T-cell (primary cell): ENCODE data around the gene ASAP2. TPM values are rescaled to one million over a fixed set of nuclear protein-coding genes. Genes with fewer than 3 reads are reported as not detected.

Experiments used
- ATAC-seq, 4 experiments: fragments of 200-7000 bp in 3 of 4; fragments of 150-1000 bp in 1 of 4; cut with Tn5 transposase; replicated peaks in 1 of 4; 1 replicate in 3 of 4; 2 replicates in 1 of 4; pipeline ENCODE4 v1.10.0; 2021; ENCODE audit warnings: moderate library complexity in 3 of 4, mild to moderate bottlenecking in 2 of 4, moderate number of reproducible peaks in 1 of 4
- CTCF ChIA-PET, 2 donors: fragments of 300-600 bp; sonication (Branson Sonifier 250); formaldehyde crosslinking; loops; one replicate each; lab custom pipeline; 2022; ENCODE audit warnings: antibody characterized with exemption in 2 of 2; lab: Charles Lee
- POLR2A ChIA-PET, 2 donors: fragments of 300-600 bp; sonication (Branson Sonifier 250); formaldehyde crosslinking; loops; one replicate each; lab custom pipeline; 2022; ENCODE audit warnings: antibody characterized with exemption in 2 of 2; lab: Charles Lee
- DNase-seq, 35 experiments: peaks; one replicate each; pipeline versions ENCODE4 v3.0.0 to v3.0.0-alpha.2; 2013 to 2023
- H3K27ac ChIP-seq: one replicate; pipeline ENCODE4 v1.5.1; 2013; ENCODE audit warnings: low read length
- H3K27me3 ChIP-seq, 2 experiments: replicated peaks in 1 of 2; 1 replicate in 1 of 2; 2 replicates in 1 of 2; pipeline versions ENCODE4 v1.6.1 to v1.7.0; 2013; ENCODE audit warnings: low read length in 1 of 2, mixed read lengths in 1 of 2; ENCODE audit not compliant: control insufficient read depth in 2 of 2, insufficient read depth in 2 of 2; ENCODE audit errors: extremely low read depth in 1 of 2
- H3K36me3 ChIP-seq, 2 donors: 1 replicate in 1 of 2; 2 replicates in 1 of 2; pipeline versions ENCODE4 v1.6.1 to v1.7.0; 2013; ENCODE audit warnings: low read length in 1 of 2; ENCODE audit not compliant: control insufficient read depth in 2 of 2, insufficient read depth in 1 of 2; ENCODE audit errors: extremely low read depth in 1 of 2
- H3K4me1 ChIP-seq, 2 experiments: 1 replicate in 1 of 2; 2 replicates in 1 of 2; pipeline versions ENCODE4 v1.6.1 to v1.7.0; 2013; ENCODE audit warnings: low read length in 2 of 2, mixed read lengths in 1 of 2; ENCODE audit not compliant: insufficient read depth in 2 of 2, control insufficient read depth in 1 of 2; ENCODE audit errors: extremely low read depth in 1 of 2
- H3K4me3 ChIP-seq, 2 donors: 1 replicate in 1 of 2; 2 replicates in 1 of 2; pipeline versions ENCODE4 v1.5.1 to v1.7.0; 2013; ENCODE audit warnings: mild to moderate bottlenecking in 2 of 2, low read length in 1 of 2, moderate library complexity in 1 of 2; ENCODE audit not compliant: control insufficient read depth in 1 of 2; ENCODE audit errors: extremely low read depth in 1 of 2
- H3K9me3 ChIP-seq: 2 replicates; pipeline ENCODE4 v1.7.0; 2013
- H3K27ac Mint-ChIP-seq, 2 donors: one replicate each; pipeline ENCODE4 v1.8.0; 2020 to 2021; ENCODE audit warnings: mild to moderate bottlenecking in 2 of 2, mixed read lengths in 2 of 2
- H3K27me3 Mint-ChIP-seq, 2 donors: one replicate each; pipeline ENCODE4 v1.8.0; 2021 to 2022; ENCODE audit warnings: mixed read lengths in 2 of 2
- H3K36me3 Mint-ChIP-seq: one replicate; pipeline ENCODE4 v1.8.0; 2021; ENCODE audit warnings: mixed read lengths
- H3K4me1 Mint-ChIP-seq, 3 donors: one replicate each; pipeline ENCODE4 v1.8.0; 2020 to 2022; ENCODE audit warnings: mixed read lengths in 3 of 3, mild to moderate bottlenecking in 1 of 3
- H3K4me3 Mint-ChIP-seq, 3 donors: one replicate each; pipeline ENCODE4 v1.8.0; 2020 to 2022; ENCODE audit warnings: mild to moderate bottlenecking in 3 of 3, mixed read lengths in 3 of 3, moderate library complexity in 3 of 3
- H3K9me3 Mint-ChIP-seq, 3 donors: one replicate each; pipeline ENCODE4 v1.8.0; 2020 to 2022; ENCODE audit warnings: mixed read lengths in 3 of 3
- WGBS: methylation state at CpG from one replicate; pipeline ENCODE4 v1.1.5; 2013; ENCODE audit warnings: missing lambda C conversion rate; ENCODE audit not compliant: insufficient coverage; 5-methylcytosine and 5-hydroxymethylcytosine counted together
- total RNA-seq, 35 experiments: library from RNA in 6 of 35; stranded (reverse) in 6 of 35; fragments of 120-200 nt in 1 of 35; gene quantifications; one replicate each; pipeline versions ENCODE4 v1.2.1 to v1.2.4 and lab custom pipeline; 2013 to 2026

Gene ASAP2
- total RNA-seq, 5 donors from 2014 or later (not counting 1 experiment from before 2014, with no cell fraction given): 0.10 to 0.38 (median 0.27) TPM; not detected in 1

- H3K27ac Mint-ChIP-seq: no peak overlapping the region
- no peaks in the 10 kb centered on the region for H3K36me3 ChIP-seq
- ATAC-seq: no peak
- no peak for DNase-seq
- no peaks in the 10 kb centered on the region for H3K4me1 ChIP-seq
- no peak overlapping the region for H3K27ac ChIP-seq
- H3K9me3 Mint-ChIP-seq: peaks cover 0 to 8% (median 4%) of the 10 kb centered on the region in 3 donors
- no peaks in the 10 kb centered on the region for H3K4me1 Mint-ChIP-seq
- peaks cover 11 to 14% of the 10 kb centered on the region in 2 donors for H3K27me3 Mint-ChIP-seq
- POLR2A ChIA-PET: interaction anchor here in 1 of 2 donors (0.6 kb wide), 1 partner anchor 232 kb away, joined by 6 read pairs; no protein-coding TSS in a partner anchor
- H3K4me3 Mint-ChIP-seq: no peak overlapping the region
- H3K4me3 ChIP-seq: no peak overlapping the region
- CTCF ChIA-PET: no interaction called here
- H3K27me3 ChIP-seq: peaks cover 0 to 11% of the 10 kb centered on the region in 2 experiments
- WGBS: 35% methylated on average over 2 of the region's 5 CpGs
- H3K9me3 ChIP-seq: no peaks in the 10 kb centered on the region
- H3K36me3 Mint-ChIP-seq: no peaks in the 10 kb centered on the region
These were observed 64.5 kb downstream of the ASAP2 start for GRCh38 chr2:9271091-9271490.

GRCh38 chr2:9271691-9272090 is 65.1 kb downstream of the ASAP2 start:
- H3K4me1 ChIP-seq: no peaks in the 10 kb centered on the region
- peaks cover 11 to 15% of the 10 kb centered on the region in 2 donors for H3K27me3 Mint-ChIP-seq
- H3K4me1 Mint-ChIP-seq: no peaks in the 10 kb centered on the region
- no peak for ATAC-seq
- no peaks in the 10 kb centered on the region for H3K9me3 ChIP-seq
- no peak for DNase-seq
- H3K27me3 ChIP-seq: peaks cover 0 to 9% of the 10 kb centered on the region in 2 experiments
- peaks cover 0 to 8% (median 4%) of the 10 kb centered on the region in 3 donors for H3K9me3 Mint-ChIP-seq
- H3K36me3 ChIP-seq: no peaks in the 10 kb centered on the region
- no CpG with 5 or more reads among the region's 5 CpGs for WGBS
- H3K36me3 Mint-ChIP-seq: no peaks in the 10 kb centered on the region
- no peak overlapping the region for H3K27ac ChIP-seq
- H3K4me3 Mint-ChIP-seq: no peak overlapping the region
- CTCF ChIA-PET: no interaction called here
- POLR2A ChIA-PET: interaction anchor here in 1 of 2 donors (0.6 kb wide), 1 partner anchor 232 kb away, joined by 6 read pairs; no protein-coding TSS in a partner anchor
- peak overlapping the region in 1 of 2 donors; percentile 25 for H3K27ac Mint-ChIP-seq
- no peak overlapping the region for H3K4me3 ChIP-seq

GRCh38 chr2:9273486-9274130 is 67.0 kb downstream of the ASAP2 start:
- Histone ChIP-seq H3K4me1 (no peaks in the 10 kb centered on the region), H3K4me3 (no peak overlapping the region), H3K9me3 (no peaks in the 10 kb centered on the region), H3K27me3 (peaks cover 0 to 13% of the 10 kb centered on the region in 2 experiments), H3K27ac (no peak overlapping the region), H3K36me3 (no peaks in the 10 kb centered on the region)
- Mint-ChIP-seq H3K9me3 (peaks cover 0 to 8% (median 4%) of the 10 kb centered on the region in 3 donors), H3K36me3 (no peaks in the 10 kb centered on the region), H3K4me3 (no peak overlapping the region), H3K27ac (no peak overlapping the region), H3K4me1 (no peaks in the 10 kb centered on the region), H3K27me3 (peaks cover 17 to 31% of the 10 kb centered on the region in 2 donors)
- DNase-seq (no peak), ATAC-seq (no peak)
- ChIA-PET CTCF (no interaction called here), POLR2A (no interaction called here)
- 82% methylated on average over 5 of the region's 5 CpGs for WGBS

GRCh38 chr2:9274701-9275343 is 68.2 kb downstream of the ASAP2 start:
- no CpG with 5 or more reads among the region's 5 CpGs for WGBS
- H3K4me3 ChIP-seq: no peak overlapping the region
- ChIA-PET CTCF (interaction anchor here in 1 of 2 donors (0.6 kb wide), 1 partner anchor 42 kb away, joined by 4 read pairs; no protein-coding TSS in a partner anchor), POLR2A (no interaction called here)
- no peaks in the 10 kb centered on the region for H3K4me1 ChIP-seq
- Mint-ChIP-seq H3K4me1 (no peaks in the 10 kb centered on the region), H3K27me3 (peaks cover 24 to 34% of the 10 kb centered on the region in 2 donors), H3K36me3 (no peaks in the 10 kb centered on the region), H3K27ac (no peak overlapping the region), H3K4me3 (no peak overlapping the region), H3K9me3 (peaks cover 0 to 8% (median 4%) of the 10 kb centered on the region in 3 donors)
- peaks cover 0 to 16% of the 10 kb centered on the region in 2 experiments for H3K27me3 ChIP-seq
- no peak overlapping the region for H3K27ac ChIP-seq
- ATAC-seq (no peak), DNase-seq (no peak)
- H3K36me3 ChIP-seq: no peaks in the 10 kb centered on the region
- H3K9me3 ChIP-seq: no peaks in the 10 kb centered on the region

GRCh38 chr2:9275399-9275798 is 68.8 kb downstream of the ASAP2 start:
- no peaks in the 10 kb centered on the region for H3K36me3 ChIP-seq
- Mint-ChIP-seq H3K27me3 (peaks cover 24 to 34% of the 10 kb centered on the region in 2 donors), H3K27ac (no peak overlapping the region), H3K4me1 (no peaks in the 10 kb centered on the region), H3K4me3 (no peak overlapping the region), H3K9me3 (peaks cover 0 to 8% (median 4%) of the 10 kb centered on the region in 3 donors), H3K36me3 (no peaks in the 10 kb centered on the region)
- POLR2A ChIA-PET: no interaction called here
- 81% methylated on average over 3 of the region's 3 CpGs for WGBS
- H3K4me1 ChIP-seq: no peaks in the 10 kb centered on the region
- ATAC-seq (no peak), DNase-seq (no peak)
- no peaks in the 10 kb centered on the region for H3K9me3 ChIP-seq
- H3K27me3 ChIP-seq: peaks cover 0 to 18% of the 10 kb centered on the region in 2 experiments
- no peak overlapping the region for H3K4me3 ChIP-seq
- CTCF ChIA-PET: no interaction called here
- no peak overlapping the region for H3K27ac ChIP-seq

- 80% methylated on average over 2 of the region's 2 CpGs for WGBS
- peaks cover 0 to 18% of the 10 kb centered on the region in 2 experiments for H3K27me3 ChIP-seq
- Mint-ChIP-seq H3K4me1 (no peaks in the 10 kb centered on the region), H3K4me3 (no peak overlapping the region), H3K36me3 (no peaks in the 10 kb centered on the region), H3K9me3 (peaks cover 0 to 8% (median 4%) of the 10 kb centered on the region in 3 donors), H3K27me3 (peaks cover 24 to 34% of the 10 kb centered on the region in 2 donors), H3K27ac (no peak overlapping the region)
- no peak overlapping the region for H3K27ac ChIP-seq
- H3K4me3 ChIP-seq: no peak overlapping the region
- POLR2A ChIA-PET: no interaction called here
- ATAC-seq (no peak), DNase-seq (no peak)
- no peaks in the 10 kb centered on the region for H3K4me1 ChIP-seq
- no peaks in the 10 kb centered on the region for H3K36me3 ChIP-seq
- CTCF ChIA-PET: no interaction called here
- H3K9me3 ChIP-seq: no peaks in the 10 kb centered on the region
These were observed 69.5 kb downstream of the ASAP2 start for GRCh38 chr2:9276074-9276473.
